ENCODE data around the gene UBXN10. TPM values are rescaled to one million over a fixed set of nuclear protein-coding genes. Genes with fewer than 3 reads are reported as not detected.

The UBXN10 gene
- total and polyA plus RNA-seq, 2 of the 13 experiments (the other 11 are each of a cell fraction or from before 2014, with no cell fraction given): 0.04 to 0.05 TPM

- TF ChIP-seq ZHX2 (IDR thresholded peaks at IDR 0.05; ENCODE audit: low read depth) (no peak), ZHX2 (CRISPR knock-in tag; IDR thresholded peaks at IDR 0.05; ENCODE audit: borderline replicate concordance) (no peak), GATAD1 (CRISPR knock-in tag; IDR thresholded peaks at IDR 0.05) (no peak), ZNF605 (CRISPR knock-in tag; IDR thresholded peaks at IDR 0.05) (no peak), ZNF225 (CRISPR knock-in tag; IDR thresholded peaks at IDR 0.05) (no peak), ZNF672 (CRISPR knock-in tag; IDR thresholded peaks at IDR 0.05) (no peak), ZHX1 (CRISPR knock-in tag; IDR thresholded peaks at IDR 0.05; ENCODE audit: low read depth) (no peak)
These were observed 25.9 kb upstream of the UBXN10 start (continued) for GRCh38 chr1:20160034-20160433.
